ENCODE results near the gene WASHC1. TPM values are rescaled to one million over a fixed set of nuclear protein-coding genes. Genes with fewer than 3 reads are reported as not detected.
A peak's percentile ranks its signal among the peaks of the same experiment; 100 is the strongest.
"Not testable (repeated sequence)": the region's sequence is repeated elsewhere in the genome, so short reads cannot be mapped to it uniquely, and the experiment has no call there.

WASHC1 gene, protein sequence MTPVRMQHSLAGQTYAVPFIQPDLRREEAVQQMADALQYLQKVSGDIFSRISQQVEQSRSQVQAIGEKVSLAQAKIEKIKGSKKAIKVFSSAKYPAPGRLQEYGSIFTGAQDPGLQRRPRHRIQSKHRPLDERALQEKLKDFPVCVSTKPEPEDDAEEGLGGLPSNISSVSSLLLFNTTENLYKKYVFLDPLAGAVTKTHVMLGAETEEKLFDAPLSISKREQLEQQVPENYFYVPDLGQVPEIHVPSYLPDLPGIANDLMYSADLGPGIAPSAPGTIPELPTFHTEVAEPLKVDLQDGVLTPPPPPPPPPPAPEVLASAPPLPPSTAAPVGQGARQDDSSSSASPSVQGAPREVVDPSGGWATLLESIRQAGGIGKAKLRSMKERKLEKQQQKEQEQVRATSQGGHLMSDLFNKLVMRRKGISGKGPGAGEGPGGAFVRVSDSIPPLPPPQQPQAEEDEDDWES
- total RNA-seq (10 to 100 TPM; 10.8 to 37.8 (median 31.6) TPM), total RNA-seq (4.0 to 25.8 (median 10.7) reads per million in 29 experiments)
- total RNA-seq (2013): 11.1 TPM

DNA sequence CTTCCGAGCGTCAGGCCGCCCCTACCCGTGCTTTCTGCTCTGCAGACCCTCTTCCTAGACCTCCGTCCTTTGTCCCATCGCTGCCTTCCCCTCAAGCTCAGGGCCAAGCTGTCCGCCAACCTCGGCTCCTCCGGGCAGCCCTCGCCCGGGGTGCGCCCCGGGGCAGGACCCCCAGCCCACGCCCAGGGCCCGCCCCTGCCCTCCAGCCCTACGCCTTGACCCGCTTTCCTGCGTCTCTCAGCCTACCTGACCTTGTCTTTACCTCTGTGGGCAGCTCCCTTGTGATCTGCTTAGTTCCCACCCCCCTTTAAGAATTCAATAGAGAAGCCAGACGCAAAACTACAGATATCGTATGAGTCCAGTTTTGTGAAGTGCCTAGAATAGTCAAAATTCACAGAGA, at the start of gene WASHC1:
WASHC1 (minus strand) TSS at position 101 of the 400 bp plus-strand sequence. CDS start 4,457 bp downstream, outside the sequence.
- H3K9me3 Mint-ChIP-seq; H3K9me3 ChIP-seq; DNase-seq; H3K27me3 Mint-ChIP-seq; ATAC-seq (replicated peaks in 1 of 4); H3K4me1 Mint-ChIP-seq; H3K36me3 ChIP-seq (ENCODE audit: control insufficient read depth in 2 of 2, extremely low read depth in 1 of 2, insufficient read depth in 1 of 2, low read length in 1 of 2); H3K27me3 ChIP-seq (replicated peaks in 1 of 2; ENCODE audit: control insufficient read depth in 2 of 2, extremely low read depth in 1 of 2, insufficient read depth in 2 of 2, low read length in 1 of 2); H3K4me1 ChIP-seq (ENCODE audit: control insufficient read depth in 1 of 2, extremely low read depth in 1 of 2, insufficient read depth in 2 of 2, low read length in 2 of 2); H3K36me3 Mint-ChIP-seq; H3K4me3 ChIP-seq (ENCODE audit: control insufficient read depth in 1 of 2, extremely low read depth in 1 of 2, low read length in 1 of 2); H3K27ac ChIP-seq (ENCODE audit: low read length); POLR2A ChIA-PET; CTCF ChIA-PET; H3K4me3 Mint-ChIP-seq; H3K27ac Mint-ChIP-seq: not testable (repeated sequence)
- no CpG with 5 or more reads among the region's 20 CpGs for WGBS (ENCODE audit: insufficient coverage)

DNA sequence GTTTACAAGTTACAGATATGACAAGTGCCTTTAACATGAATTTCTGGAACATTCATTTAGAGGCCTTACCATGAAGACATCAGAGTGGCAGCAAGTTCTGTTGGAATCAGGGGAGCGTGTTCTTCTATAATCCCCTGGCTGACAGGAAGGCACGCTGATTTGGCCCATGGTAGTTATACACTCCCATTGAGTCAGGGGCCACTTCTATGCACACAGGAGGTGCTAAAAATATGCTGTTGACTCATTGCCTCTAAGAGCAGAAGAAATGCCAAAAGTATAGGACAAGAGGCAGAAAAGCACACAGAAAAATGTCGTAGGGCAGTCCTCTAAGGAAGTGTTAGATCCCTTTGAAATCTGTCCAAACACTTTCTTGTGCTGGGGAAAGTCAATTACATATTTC, 49.1 kb upstream of the WASHC1 start:
- H3K4me1 Mint-ChIP-seq; POLR2A ChIA-PET; CTCF ChIA-PET; H3K9me3 Mint-ChIP-seq; H3K9me3 ChIP-seq; H3K4me3 Mint-ChIP-seq; H3K36me3 ChIP-seq (ENCODE audit: control insufficient read depth in 2 of 2, extremely low read depth in 1 of 2, insufficient read depth in 1 of 2, low read length in 1 of 2); H3K27me3 Mint-ChIP-seq; H3K4me1 ChIP-seq (ENCODE audit: control insufficient read depth in 1 of 2, extremely low read depth in 1 of 2, insufficient read depth in 2 of 2, low read length in 2 of 2); H3K27ac ChIP-seq (ENCODE audit: low read length); ATAC-seq (replicated peaks in 1 of 4); DNase-seq; H3K4me3 ChIP-seq (ENCODE audit: control insufficient read depth in 1 of 2, extremely low read depth in 1 of 2, low read length in 1 of 2); H3K27ac Mint-ChIP-seq; H3K36me3 Mint-ChIP-seq; H3K27me3 ChIP-seq (replicated peaks in 1 of 2; ENCODE audit: control insufficient read depth in 2 of 2, extremely low read depth in 1 of 2, insufficient read depth in 2 of 2, low read length in 1 of 2): not testable (repeated sequence)
- no CpG with 5 or more reads among the region's 3 CpGs for WGBS (ENCODE audit: insufficient coverage)

GRCh38 chr9:76389-76788, 47.1 kb upstream of the WASHC1 start:
- H3K27me3 ChIP-seq (replicated peaks in 1 of 2; ENCODE audit: control insufficient read depth in 2 of 2, extremely low read depth in 1 of 2, insufficient read depth in 2 of 2, low read length in 1 of 2): peaks cover 0 to 12% of the 10 kb centered on the region in 2 experiments
- DNase-seq; H3K9me3 Mint-ChIP-seq; CTCF ChIA-PET; H3K9me3 ChIP-seq; H3K27ac ChIP-seq (ENCODE audit: low read length); H3K4me3 Mint-ChIP-seq; ATAC-seq (replicated peaks in 1 of 4); H3K36me3 ChIP-seq (ENCODE audit: control insufficient read depth in 2 of 2, extremely low read depth in 1 of 2, insufficient read depth in 1 of 2, low read length in 1 of 2); POLR2A ChIA-PET; H3K36me3 Mint-ChIP-seq; H3K27ac Mint-ChIP-seq; H3K4me1 ChIP-seq (ENCODE audit: control insufficient read depth in 1 of 2, extremely low read depth in 1 of 2, insufficient read depth in 2 of 2, low read length in 2 of 2); H3K4me3 ChIP-seq (ENCODE audit: control insufficient read depth in 1 of 2, extremely low read depth in 1 of 2, low read length in 1 of 2); H3K4me1 Mint-ChIP-seq: not testable (repeated sequence)
- peaks cover 11 to 13% of the 10 kb centered on the region in 2 donors for H3K27me3 Mint-ChIP-seq
- no CpG with 5 or more reads among the region's 3 CpGs for WGBS (ENCODE audit: insufficient coverage)

- H3K9me3 ChIP-seq; DNase-seq; CTCF ChIA-PET; H3K36me3 ChIP-seq (ENCODE audit: control insufficient read depth in 2 of 2, extremely low read depth in 1 of 2, insufficient read depth in 1 of 2, low read length in 1 of 2); H3K9me3 Mint-ChIP-seq; H3K4me1 ChIP-seq (ENCODE audit: control insufficient read depth in 1 of 2, extremely low read depth in 1 of 2, insufficient read depth in 2 of 2, low read length in 2 of 2); H3K36me3 Mint-ChIP-seq; POLR2A ChIA-PET; H3K27ac ChIP-seq (ENCODE audit: low read length); H3K4me3 ChIP-seq (ENCODE audit: control insufficient read depth in 1 of 2, extremely low read depth in 1 of 2, low read length in 1 of 2); H3K4me1 Mint-ChIP-seq; ATAC-seq (replicated peaks in 1 of 4); H3K27ac Mint-ChIP-seq; H3K27me3 Mint-ChIP-seq: not testable (repeated sequence)
- WGBS (ENCODE audit: insufficient coverage): no CpG with 5 or more reads among the region's 18 CpGs
- peaks cover 0 to 12% of the 10 kb centered on the region in 2 experiments for H3K27me3 ChIP-seq (replicated peaks in 1 of 2; ENCODE audit: control insufficient read depth in 2 of 2, extremely low read depth in 1 of 2, insufficient read depth in 2 of 2, low read length in 1 of 2)
- peak overlapping the region; percentile 59 to 74 (median 62) for H3K4me3 Mint-ChIP-seq
Measured at GRCh38 chr9:73900-74525, 44.8 kb upstream of the WASHC1 start.

- H3K4me3 Mint-ChIP-seq: peak overlapping the region; percentile 59 to 76 (median 62)
- WGBS (ENCODE audit: insufficient coverage): 4% methylated on average over 73 of the region's 109 CpGs
- H3K27ac Mint-ChIP-seq; CTCF ChIA-PET; H3K36me3 Mint-ChIP-seq; H3K9me3 ChIP-seq; H3K27ac ChIP-seq (ENCODE audit: low read length); H3K27me3 Mint-ChIP-seq; H3K4me1 ChIP-seq (ENCODE audit: control insufficient read depth in 1 of 2, extremely low read depth in 1 of 2, insufficient read depth in 2 of 2, low read length in 2 of 2); H3K9me3 Mint-ChIP-seq; H3K36me3 ChIP-seq (ENCODE audit: control insufficient read depth in 2 of 2, extremely low read depth in 1 of 2, insufficient read depth in 1 of 2, low read length in 1 of 2); H3K4me1 Mint-ChIP-seq; POLR2A ChIA-PET: not testable (repeated sequence)
- Histone ChIP-seq H3K27me3 (replicated peaks in 1 of 2; ENCODE audit: control insufficient read depth in 2 of 2, extremely low read depth in 1 of 2, insufficient read depth in 2 of 2, low read length in 1 of 2) (peaks cover 0 to 12% of the 10 kb centered on the region in 2 experiments), H3K4me3 (ENCODE audit: control insufficient read depth in 1 of 2, extremely low read depth in 1 of 2, low read length in 1 of 2) (peak overlapping the region; percentile 30 to 38)
- DNase-seq (peak in 17 of 35 experiments; percentile 0 to 27 (median 12)), ATAC-seq (replicated peaks in 1 of 4) (peak; percentile 67 to 74 (median 72))
Measured at GRCh38 chr9:73076-73899, 44.0 kb upstream of the WASHC1 start.

- POLR2A ChIA-PET; H3K9me3 ChIP-seq; H3K9me3 Mint-ChIP-seq; H3K4me3 ChIP-seq (ENCODE audit: control insufficient read depth in 1 of 2, extremely low read depth in 1 of 2, low read length in 1 of 2); CTCF ChIA-PET; H3K4me1 ChIP-seq (ENCODE audit: control insufficient read depth in 1 of 2, extremely low read depth in 1 of 2, insufficient read depth in 2 of 2, low read length in 2 of 2); H3K36me3 ChIP-seq (ENCODE audit: control insufficient read depth in 2 of 2, extremely low read depth in 1 of 2, insufficient read depth in 1 of 2, low read length in 1 of 2); H3K27me3 Mint-ChIP-seq; H3K27ac ChIP-seq (ENCODE audit: low read length); H3K36me3 Mint-ChIP-seq; H3K27me3 ChIP-seq (replicated peaks in 1 of 2; ENCODE audit: control insufficient read depth in 2 of 2, extremely low read depth in 1 of 2, insufficient read depth in 2 of 2, low read length in 1 of 2): not testable (repeated sequence)
- peak; percentile 86 to 94 (median 92) for ATAC-seq (replicated peaks in 1 of 4)
- Mint-ChIP-seq H3K4me1 (peaks cover 4 to 17% (median 9%) of the 10 kb centered on the region in 3 donors), H3K27ac (peak overlapping the region; percentile 51 to 64), H3K4me3 (peak overlapping the region; percentile 5 to 35 (median 32))
- no CpG with 5 or more reads among the region's 10 CpGs for WGBS (ENCODE audit: insufficient coverage)
- DNase-seq: peak; percentile 17 to 79 (median 53)
Measured at GRCh38 chr9:63031-63629, 33.9 kb upstream of the WASHC1 start.
